IMR-90 (cell line): ENCODE data around the gene CAMP. TPM values are rescaled to one million over a fixed set of nuclear protein-coding genes. Genes with fewer than 3 reads are reported as not detected.

Experiments
- ATAC-seq: fragments of 200-7000 bp; cut with Tn5 transposase; 2 replicates; pipeline ENCODE4 v1.9.1; 2020; ENCODE audit warnings: low read depth, mild to moderate bottlenecking, moderate library complexity
- BruUV-seq: library from RNA; stranded (reverse); fragments of 400-500 nt; replicated peaks from 2 replicates; lab custom pipeline; 2021; lab: Mats Ljungman, UMichigan
- CTCF ChIA-PET: fragments of 300-600 bp; formaldehyde crosslinking; extraction: SDS; loops from one replicate; lab custom pipeline; 2021; ENCODE audit warnings: antibody characterized with exemption; lab: Yijun Ruan, JAX
- POLR2A ChIA-PET: fragments of 300-600 bp; sonication (Branson Sonifier 250); formaldehyde crosslinking; loops from one replicate; lab custom pipeline; 2022; ENCODE audit warnings: antibody characterized with exemption; ENCODE audit not compliant: unreplicated experiment; lab: Charles Lee
- DNase-seq: peaks from one replicate; pipeline ENCODE4 v3.0.0; 2013
- H2AFZ ChIP-seq: replicated peaks from 2 replicates; pipeline ENCODE3; 2013; ENCODE audit warnings: low read length, mild to moderate bottlenecking; ENCODE audit not compliant: poor library complexity
- H2AK5ac ChIP-seq: 2 replicates; pipeline ENCODE4 v1.6.1; 2013; ENCODE audit warnings: low read depth, low read length, inconsistent platforms
- H2AK9ac ChIP-seq: replicated peaks from 2 replicates; pipeline ENCODE3; 2013; ENCODE audit warnings: mild to moderate bottlenecking, low read depth, low read length, moderate library complexity; ENCODE audit not compliant: poor library complexity
- H2BK120ac ChIP-seq: 2 replicates; pipeline ENCODE4 v1.6.1; 2013; ENCODE audit warnings: low read depth, low read length, inconsistent platforms
- H2BK15ac ChIP-seq: 3 replicates; pipeline ENCODE4 v1.6.1; 2013; ENCODE audit warnings: low read depth, low read length, inconsistent platforms
- H2BK20ac ChIP-seq: 2 replicates; pipeline ENCODE4 v1.6.1; 2013; ENCODE audit warnings: low read depth, mild to moderate bottlenecking, inconsistent platforms, low read length, moderate library complexity
- H2BK5ac ChIP-seq: 2 replicates; pipeline ENCODE4 v1.6.1; 2013; ENCODE audit warnings: mild to moderate bottlenecking, low read depth, low read length, inconsistent platforms; ENCODE audit not compliant: poor library complexity, severe bottlenecking
- H3K14ac ChIP-seq: replicated peaks from 2 replicates; pipeline ENCODE4 v1.6.1; 2013; ENCODE audit warnings: low read depth, low read length, inconsistent platforms
- H3K18ac ChIP-seq: 2 replicates; pipeline ENCODE4 v1.6.1; 2013; ENCODE audit warnings: low read depth, low read length, control low read depth
- H3K23ac ChIP-seq: 2 replicates; pipeline ENCODE4 v1.6.1; 2013; ENCODE audit warnings: low read depth, low read length, inconsistent platforms
- H3K27ac ChIP-seq: 2 replicates; pipeline ENCODE4 v1.5.1; 2013; ENCODE audit warnings: mild to moderate bottlenecking, control low read depth, low read length; ENCODE audit not compliant: insufficient read depth
- H3K27me3 ChIP-seq: 2 replicates; pipeline ENCODE4 v1.6.1; 2013; ENCODE audit warnings: low read length; ENCODE audit not compliant: control insufficient read depth, insufficient read depth
- H3K36me3 ChIP-seq: 2 replicates; pipeline ENCODE4 v1.6.1; 2013; ENCODE audit warnings: low read length, mixed read lengths; ENCODE audit not compliant: control insufficient read depth, insufficient read depth
- H3K4ac ChIP-seq: 2 replicates; pipeline ENCODE4 v1.6.1; 2013; ENCODE audit warnings: low read depth, low read length, inconsistent platforms
- H3K4me1 ChIP-seq: 2 replicates; pipeline ENCODE4 v1.6.1; 2013; ENCODE audit warnings: low read length, mixed read lengths; ENCODE audit not compliant: control insufficient read depth, insufficient read depth
- H3K4me2 ChIP-seq: 2 replicates; pipeline ENCODE4 v1.6.1; 2013; ENCODE audit warnings: low read depth, mild to moderate bottlenecking, control low read depth, low read length, moderate library complexity
- H3K4me3 ChIP-seq: 2 replicates; pipeline ENCODE4 v1.5.1; 2013; ENCODE audit warnings: low read depth, mild to moderate bottlenecking, control low read depth, low read length, moderate library complexity; ENCODE audit not compliant: insufficient read depth
- H3K56ac ChIP-seq: 2 replicates; pipeline ENCODE4 v1.6.1; 2013; ENCODE audit warnings: low read length, inconsistent platforms; ENCODE audit not compliant: insufficient read depth; ENCODE audit errors: extremely low read depth
- H3K79me1 ChIP-seq, 2 experiments: 2 replicates each; pipeline ENCODE4 v1.6.1; 2013; ENCODE audit warnings: low read length in 2 of 2, inconsistent platforms in 1 of 2, low read depth in 1 of 2
- H3K9ac ChIP-seq: 2 replicates; pipeline ENCODE4 v1.6.1; 2013; ENCODE audit warnings: low read depth, low read length, control low read depth
- H3K9me1 ChIP-seq: 2 replicates; pipeline ENCODE4 v1.6.1; 2013; ENCODE audit warnings: low read length, inconsistent platforms; ENCODE audit not compliant: insufficient read depth
- H3K9me3 ChIP-seq: 2 replicates; pipeline ENCODE4 v1.6.1; 2013; ENCODE audit warnings: low read length; ENCODE audit not compliant: control insufficient read depth, insufficient read depth
- H4K20me1 ChIP-seq: 2 replicates; pipeline ENCODE4 v1.6.1; 2013; ENCODE audit warnings: low read length, inconsistent platforms; ENCODE audit not compliant: insufficient read depth
- H4K5ac ChIP-seq: 2 replicates; pipeline ENCODE4 v1.6.1; 2013; ENCODE audit warnings: mild to moderate bottlenecking, low read depth, low read length, control low read depth
- H4K8ac ChIP-seq, 2 experiments: 2 replicates each; pipeline ENCODE4 v1.6.1; 2013; ENCODE audit warnings: low read depth in 2 of 2, low read length in 2 of 2, control low read depth in 1 of 2, inconsistent platforms in 1 of 2
- H4K91ac ChIP-seq: 2 replicates; pipeline ENCODE4 v1.6.1; 2013; ENCODE audit warnings: low read depth, low read length, inconsistent platforms; ENCODE audit not compliant: insufficient read depth
- CEBPB ChIP-seq: IDR thresholded peaks from 2 replicates; pipeline ENCODE4 v1.6.1; 2012; ENCODE audit warnings: low read depth, low read length, improper control_type of control experiment
- FOS ChIP-seq: fragments of 150-350 bp; IDR thresholded peaks from 2 replicates; pipeline ENCODE4 v1.6.1; 2016; ENCODE audit warnings: low read depth, low read length
- MAFK ChIP-seq: IDR thresholded peaks from 2 replicates; pipeline ENCODE4 v1.6.1; 2012; ENCODE audit warnings: low read depth, low read length, improper control_type of control experiment
- POLR2A ChIP-seq: IDR thresholded peaks from 2 replicates; pipeline ENCODE4 v1.6.1; 2012; ENCODE audit warnings: mild to moderate bottlenecking, low read depth, low read length
- RAD21 ChIP-seq: IDR thresholded peaks from 2 replicates; pipeline ENCODE4 v1.6.1; 2012; ENCODE audit warnings: low read length, improper control_type of control experiment
- RFX5 ChIP-seq: IDR thresholded peaks from 2 replicates; pipeline ENCODE4 v1.8.0; 2012; ENCODE audit warnings: low read depth, mild to moderate bottlenecking, low read length, moderate library complexity
- WGBS, 2 experiments: methylation state at CpG; one replicate each; pipeline versions ENCODE4 v1.1.5 to v1.1.7; 2013; ENCODE audit warnings: missing lambda C conversion rate in 2 of 2; ENCODE audit not compliant: insufficient read length in 1 of 2; ENCODE audit errors: extremely low coverage in 2 of 2; 5-methylcytosine and 5-hydroxymethylcytosine counted together
- dilution Hi-C: fragments of 300-500 bp; cut with HindIII; formaldehyde crosslinking; loops from one replicate; pipeline ENCODE4 v1.14.3; 2018; ENCODE audit warnings: low sequenced_read_pairs; ENCODE audit not compliant: unreplicated experiment
- in situ Hi-C: fragments of 300-500 bp; cut with MboI; formaldehyde crosslinking; loops from 3 replicates; pipeline ENCODE4 v1.14.3; 2019; ENCODE audit warnings: low sequenced_read_pairs, inconsistent platforms, mixed read lengths
- intact Hi-C: fragments of 100-400 bp; cut with micrococcal nuclease; formaldehyde crosslinking; loops from 2 replicates; pipeline ENCODE4 v1.10.0; 2022
- polyA plus RNA-seq, 3 experiments: library from polyadenylated mRNA; depleted of rRNA; stranded (reverse); fragments of >200 nt; gene quantifications; 2 replicates each; pipeline ENCODE4 v1.2.3, GENCODE V29; 2012; ENCODE audit warnings: low replicate concordance in 1 of 3
- total RNA-seq: library from RNA; depleted of rRNA; stranded (reverse); fragments of >200 nt; gene quantifications from 2 replicates; pipeline ENCODE4 v1.2.3, GENCODE V29; 2012
- TF ChIP-seq, protein P1 (sequence below): fragments of 150-350 bp; IDR thresholded peaks from 2 replicates; pipeline ENCODE4 v1.6.1; 2016; ENCODE audit warnings: low read depth, mild to moderate bottlenecking, low read length, moderate library complexity, borderline replicate concordance
- TF ChIP-seq, protein P2 (sequence below): conservative IDR thresholded peaks from 2 replicates; pipeline ENCODE4 v1.5.1; 2012; ENCODE audit warnings: mild to moderate bottlenecking, low read depth, low read length, improper control_type of control experiment

Gene CAMP
- total and polyA plus RNA-seq, 2 of the 4 experiments (the other 2 are of a cell fraction), result not detected

- Histone ChIP-seq H2BK15ac (no peak overlapping the region), H4K5ac (no peak overlapping the region), H2BK20ac (no peak overlapping the region), H4K8ac (no peak overlapping the region), H3K79me1 (no peaks in the 10 kb centered on the region), H3K23ac (no peak overlapping the region), H3K4ac (no peak overlapping the region), H3K14ac (no peak overlapping the region), H2BK120ac (no peak overlapping the region), H3K56ac (no peak overlapping the region), H2AK9ac (no peak overlapping the region), H3K4me1 (no peaks in the 10 kb centered on the region), H3K9me3 (no peaks in the 10 kb centered on the region), H3K9me1 (no peaks in the 10 kb centered on the region), H2BK5ac (no peak overlapping the region), H3K4me3 (no peak overlapping the region), H3K18ac (no peak overlapping the region), H3K27me3 (peaks cover 16% of the 10 kb centered on the region), H3K9ac (no peak overlapping the region), H4K91ac (no peak overlapping the region), H3K27ac (no peak overlapping the region), H2AFZ (no peak overlapping the region), H2AK5ac (no peak overlapping the region), H4K20me1 (no peaks in the 10 kb centered on the region), H3K36me3 (no peaks in the 10 kb centered on the region), H3K4me2 (no peak overlapping the region)
- CTCF ChIA-PET, result interaction anchor here (0.5 kb wide), 1 partner anchor 230 kb away, joined by 3 read pairs; the partner anchor contains the start of gene CCDC51
- DNase-seq (no peak), ATAC-seq (no peak)
- TF ChIP-seq POLR2A (no peak), FOS (no peak), RAD21 (no peak), CEBPB (no peak), RFX5 (no peak), MAFK (no peak)
- TF ChIP-seq, protein P1, sequence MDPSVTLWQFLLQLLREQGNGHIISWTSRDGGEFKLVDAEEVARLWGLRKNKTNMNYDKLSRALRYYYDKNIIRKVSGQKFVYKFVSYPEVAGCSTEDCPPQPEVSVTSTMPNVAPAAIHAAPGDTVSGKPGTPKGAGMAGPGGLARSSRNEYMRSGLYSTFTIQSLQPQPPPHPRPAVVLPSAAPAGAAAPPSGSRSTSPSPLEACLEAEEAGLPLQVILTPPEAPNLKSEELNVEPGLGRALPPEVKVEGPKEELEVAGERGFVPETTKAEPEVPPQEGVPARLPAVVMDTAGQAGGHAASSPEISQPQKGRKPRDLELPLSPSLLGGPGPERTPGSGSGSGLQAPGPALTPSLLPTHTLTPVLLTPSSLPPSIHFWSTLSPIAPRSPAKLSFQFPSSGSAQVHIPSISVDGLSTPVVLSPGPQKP, result no peak
- TF ChIP-seq, protein P2, sequence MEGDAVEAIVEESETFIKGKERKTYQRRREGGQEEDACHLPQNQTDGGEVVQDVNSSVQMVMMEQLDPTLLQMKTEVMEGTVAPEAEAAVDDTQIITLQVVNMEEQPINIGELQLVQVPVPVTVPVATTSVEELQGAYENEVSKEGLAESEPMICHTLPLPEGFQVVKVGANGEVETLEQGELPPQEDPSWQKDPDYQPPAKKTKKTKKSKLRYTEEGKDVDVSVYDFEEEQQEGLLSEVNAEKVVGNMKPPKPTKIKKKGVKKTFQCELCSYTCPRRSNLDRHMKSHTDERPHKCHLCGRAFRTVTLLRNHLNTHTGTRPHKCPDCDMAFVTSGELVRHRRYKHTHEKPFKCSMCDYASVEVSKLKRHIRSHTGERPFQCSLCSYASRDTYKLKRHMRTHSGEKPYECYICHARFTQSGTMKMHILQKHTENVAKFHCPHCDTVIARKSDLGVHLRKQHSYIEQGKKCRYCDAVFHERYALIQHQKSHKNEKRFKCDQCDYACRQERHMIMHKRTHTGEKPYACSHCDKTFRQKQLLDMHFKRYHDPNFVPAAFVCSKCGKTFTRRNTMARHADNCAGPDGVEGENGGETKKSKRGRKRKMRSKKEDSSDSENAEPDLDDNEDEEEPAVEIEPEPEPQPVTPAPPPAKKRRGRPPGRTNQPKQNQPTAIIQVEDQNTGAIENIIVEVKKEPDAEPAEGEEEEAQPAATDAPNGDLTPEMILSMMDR, result no peak
- intact Hi-C loops (no loop called here), in situ Hi-C loops (no loop called here), dilution Hi-C loops (no loop called here)
- WGBS, 2 experiments, result 44% methylated on average over 1 of the region's 4 CpGs; no CpG with 5 or more reads in 1 of the 2 experiments
- no TSS peak for BruUV-seq
- POLR2A ChIA-PET, result no interaction called here
Measured at GRCh38 chr3:48209445-48209844, 13.8 kb upstream of the CAMP start.
